ENCODE measurements around the gene LRP1B.

GRCh38 chr2:141697035-141697434 is 433.8 kb downstream of the LRP1B start:
- no peak for TF ChIP-seq POLR2A (IDR thresholded peaks at IDR 0.05)
- TF ChIP-seq, protein P1, sequence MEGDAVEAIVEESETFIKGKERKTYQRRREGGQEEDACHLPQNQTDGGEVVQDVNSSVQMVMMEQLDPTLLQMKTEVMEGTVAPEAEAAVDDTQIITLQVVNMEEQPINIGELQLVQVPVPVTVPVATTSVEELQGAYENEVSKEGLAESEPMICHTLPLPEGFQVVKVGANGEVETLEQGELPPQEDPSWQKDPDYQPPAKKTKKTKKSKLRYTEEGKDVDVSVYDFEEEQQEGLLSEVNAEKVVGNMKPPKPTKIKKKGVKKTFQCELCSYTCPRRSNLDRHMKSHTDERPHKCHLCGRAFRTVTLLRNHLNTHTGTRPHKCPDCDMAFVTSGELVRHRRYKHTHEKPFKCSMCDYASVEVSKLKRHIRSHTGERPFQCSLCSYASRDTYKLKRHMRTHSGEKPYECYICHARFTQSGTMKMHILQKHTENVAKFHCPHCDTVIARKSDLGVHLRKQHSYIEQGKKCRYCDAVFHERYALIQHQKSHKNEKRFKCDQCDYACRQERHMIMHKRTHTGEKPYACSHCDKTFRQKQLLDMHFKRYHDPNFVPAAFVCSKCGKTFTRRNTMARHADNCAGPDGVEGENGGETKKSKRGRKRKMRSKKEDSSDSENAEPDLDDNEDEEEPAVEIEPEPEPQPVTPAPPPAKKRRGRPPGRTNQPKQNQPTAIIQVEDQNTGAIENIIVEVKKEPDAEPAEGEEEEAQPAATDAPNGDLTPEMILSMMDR (IDR thresholded peaks at IDR 0.05) = no peak

Data from thyroid gland (tissue), 4 donors.